ENCODE measurements around the gene WASHC4.
"Not testable (repeated sequence)": the region's sequence is repeated elsewhere in the genome, so short reads cannot be mapped to it uniquely, and the experiment has no call there.

The WASHC4 gene

GRCh38 chr12:105175397-105175990 is 68.0 kb downstream of the WASHC4 start:
- no peak for DNase-seq
- H3K36me3 ChIP-seq (replicated peaks; ENCODE audit: insufficient read depth, low read length): no peaks in the 10 kb centered on the region
- no peaks in the 10 kb centered on the region for H3K9me2 ChIP-seq (replicated peaks; ENCODE audit: insufficient read depth, low read length)
- no peaks in the 10 kb centered on the region for H3K79me2 ChIP-seq (ENCODE audit: low read length)
- H3K9me3 ChIP-seq (replicated peaks; ENCODE audit: insufficient read depth, low read length): no peaks in the 10 kb centered on the region
- H3K4me2 ChIP-seq (ENCODE audit: low read depth, low read length): no peak overlapping the region
- no peaks in the 10 kb centered on the region for H3F3A ChIP-seq (ENCODE audit: insufficient read depth, low read length)
- no peak overlapping the region for H3K9ac ChIP-seq (ENCODE audit: low read length)
- H3K4me3 ChIP-seq (ENCODE audit: low read length): no peak overlapping the region
- no peaks in the 10 kb centered on the region for H3K27me3 ChIP-seq (replicated peaks; ENCODE audit: insufficient read depth, low read length)
- 0 out of 2 replicates have a peak, but pooled peaks cover 5% of the 10 kb centered on the region for H3K4me1 ChIP-seq (ENCODE audit: low read length)
- no peak overlapping the region for H2AFZ ChIP-seq (ENCODE audit: low read length)
- H3K27ac ChIP-seq (ENCODE audit: low read length): no peak overlapping the region
- H4K20me1 ChIP-seq (ENCODE audit: insufficient read depth, low read length): no peaks in the 10 kb centered on the region
- TF ChIP-seq CTCF (IDR thresholded peaks at IDR 0.05; ENCODE audit: low read length) (no peak), EZH2phosphoT487 (IDR thresholded peaks at IDR 0.05; ENCODE audit: low read length) (no peak), EZH2 (optimal IDR thresholded peaks at IDR 0.05; ENCODE audit: low read depth, low read length) (no peak)

- H3K36me3 ChIP-seq (replicated peaks; ENCODE audit: insufficient read depth, low read length): no peaks in the 10 kb centered on the region
- H3K9ac ChIP-seq (ENCODE audit: low read length): no peak overlapping the region
- 0 out of 2 replicates have a peak, but pooled peaks cover under 1% of the 10 kb centered on the region for H3K4me1 ChIP-seq (ENCODE audit: low read length)
- no peak overlapping the region for H2AFZ ChIP-seq (ENCODE audit: low read length)
- H3K9me2 ChIP-seq (replicated peaks; ENCODE audit: insufficient read depth, low read length): no peaks in the 10 kb centered on the region
- no peak overlapping the region for H3K27ac ChIP-seq (ENCODE audit: low read length)
- no peak overlapping the region for H3K4me3 ChIP-seq (ENCODE audit: low read length)
- no peaks in the 10 kb centered on the region for H4K20me1 ChIP-seq (ENCODE audit: insufficient read depth, low read length)
- H3F3A ChIP-seq (ENCODE audit: insufficient read depth, low read length): no peaks in the 10 kb centered on the region
- no peaks in the 10 kb centered on the region for H3K9me3 ChIP-seq (replicated peaks; ENCODE audit: insufficient read depth, low read length)
- H3K27me3 ChIP-seq (replicated peaks; ENCODE audit: insufficient read depth, low read length): no peaks in the 10 kb centered on the region
- TF ChIP-seq EZH2 (optimal IDR thresholded peaks at IDR 0.05; ENCODE audit: low read depth, low read length) (no peak), CTCF (IDR thresholded peaks at IDR 0.05; ENCODE audit: low read length) (no peak), EZH2phosphoT487 (IDR thresholded peaks at IDR 0.05; ENCODE audit: low read length) (no peak)
- DNase-seq: no peak
- H3K4me2 ChIP-seq (ENCODE audit: low read depth, low read length): no peak overlapping the region
- H3K79me2 ChIP-seq (ENCODE audit: low read length): no peaks in the 10 kb centered on the region
Observed at GRCh38 chr12:105177208-105177607, 69.7 kb downstream of the WASHC4 start.

GRCh38 chr12:105179114-105179513 is 71.6 kb downstream of the WASHC4 start:
- not testable (repeated sequence) for H3K9me2 ChIP-seq (replicated peaks; ENCODE audit: insufficient read depth, low read length); H3K79me2 ChIP-seq (ENCODE audit: low read length); H3K36me3 ChIP-seq (replicated peaks; ENCODE audit: insufficient read depth, low read length); H3K9ac ChIP-seq (ENCODE audit: low read length); DNase-seq; H3K9me3 ChIP-seq (replicated peaks; ENCODE audit: insufficient read depth, low read length); H3K27me3 ChIP-seq (replicated peaks; ENCODE audit: insufficient read depth, low read length); H3K4me1 ChIP-seq (ENCODE audit: low read length); H2AFZ ChIP-seq (ENCODE audit: low read length); H3K4me2 ChIP-seq (ENCODE audit: low read depth, low read length); H4K20me1 ChIP-seq (ENCODE audit: insufficient read depth, low read length); H3K27ac ChIP-seq (ENCODE audit: low read length); H3K4me3 ChIP-seq (ENCODE audit: low read length); H3F3A ChIP-seq (ENCODE audit: insufficient read depth, low read length)

GRCh38 chr12:105183406-105183805 is 75.9 kb downstream of the WASHC4 start:
- not testable (repeated sequence) for H3K79me2 ChIP-seq (ENCODE audit: low read length); H3K9me2 ChIP-seq (replicated peaks; ENCODE audit: insufficient read depth, low read length); H2AFZ ChIP-seq (ENCODE audit: low read length); H4K20me1 ChIP-seq (ENCODE audit: insufficient read depth, low read length); DNase-seq; H3K27ac ChIP-seq (ENCODE audit: low read length); H3K9me3 ChIP-seq (replicated peaks; ENCODE audit: insufficient read depth, low read length); H3K27me3 ChIP-seq (replicated peaks; ENCODE audit: insufficient read depth, low read length); H3K4me2 ChIP-seq (ENCODE audit: low read depth, low read length); H3K4me3 ChIP-seq (ENCODE audit: low read length); H3K4me1 ChIP-seq (ENCODE audit: low read length); H3K9ac ChIP-seq (ENCODE audit: low read length); H3F3A ChIP-seq (ENCODE audit: insufficient read depth, low read length)
- H3K36me3 ChIP-seq (replicated peaks; ENCODE audit: insufficient read depth, low read length): peaks cover 11% of the 10 kb centered on the region; the same call in 1 of the 2 replicates

GRCh38 chr12:105183976-105184375 is 76.4 kb downstream of the WASHC4 start:
- not testable (repeated sequence) for H3K9me2 ChIP-seq (replicated peaks; ENCODE audit: insufficient read depth, low read length); H3K4me3 ChIP-seq (ENCODE audit: low read length); H3K9ac ChIP-seq (ENCODE audit: low read length); H4K20me1 ChIP-seq (ENCODE audit: insufficient read depth, low read length); H3K4me2 ChIP-seq (ENCODE audit: low read depth, low read length); H3K27ac ChIP-seq (ENCODE audit: low read length); H3K9me3 ChIP-seq (replicated peaks; ENCODE audit: insufficient read depth, low read length); H3K4me1 ChIP-seq (ENCODE audit: low read length); H2AFZ ChIP-seq (ENCODE audit: low read length); H3K27me3 ChIP-seq (replicated peaks; ENCODE audit: insufficient read depth, low read length); DNase-seq; H3F3A ChIP-seq (ENCODE audit: insufficient read depth, low read length); H3K79me2 ChIP-seq (ENCODE audit: low read length)
- H3K36me3 ChIP-seq (replicated peaks; ENCODE audit: insufficient read depth, low read length): peaks cover 11% of the 10 kb centered on the region; the same call in 1 of the 2 replicates
